ENCODE measurements around the gene PBRM1. TPM values are rescaled to one million over a fixed set of nuclear protein-coding genes. Genes with fewer than 3 reads are reported as not detected.

PBRM1 gene
- total RNA-seq, 2 experiments from 2014 or later, result 75.7 to 91.1 TPM

DNA sequence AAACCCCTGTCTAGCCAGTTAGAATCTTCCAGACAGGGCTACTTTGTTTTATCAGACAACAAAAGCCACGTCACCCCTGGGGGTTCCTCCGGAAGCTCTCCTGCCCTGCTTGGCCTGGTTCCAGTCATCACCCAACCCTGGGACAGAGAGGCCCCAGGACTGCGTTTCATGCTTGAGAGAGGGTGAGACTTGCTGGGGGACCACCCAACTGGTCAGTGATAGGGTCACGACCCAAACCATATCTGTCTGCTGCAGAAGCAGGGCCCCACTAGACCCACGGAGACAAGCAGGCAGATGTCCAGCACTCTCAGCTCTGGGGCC lies 153.2 kb downstream of the PBRM1 start:
- ChIA-PET POLR2A (no interaction called here), CTCF (ENCODE audit: unreplicated experiment) (no interaction called here)
- Histone ChIP-seq H3K36me3 (ENCODE audit: insufficient read depth, low read length) (peaks cover 8% of the 10 kb centered on the region), H4K20me1 (ENCODE audit: insufficient read depth, low read length) (0 out of 2 replicates have a peak, but pooled peaks cover 8% of the 10 kb centered on the region), H3K4me3 (ENCODE audit: low read depth, low read length, poor library complexity, severe bottlenecking) (peak overlapping the region; percentile 86), H3K79me2 (ENCODE audit: insufficient read depth, low read depth, low read length) (peaks cover 20% of the 10 kb centered on the region; the same call in 1 of the 2 replicates), H2AFZ (ENCODE audit: low read length) (no peak overlapping the region), H3K4me1 (ENCODE audit: insufficient read depth, low read length, poor library complexity, severe bottlenecking) (peaks cover 39% of the 10 kb centered on the region), H3K9me2 (ENCODE audit: insufficient read depth, low read length) (no peaks in the 10 kb centered on the region), H3K4me2 (ENCODE audit: low read length) (peak overlapping the region; percentile 99), H3K27ac (ENCODE audit: low read depth, low read length, poor library complexity, severe bottlenecking) (no peak overlapping the region), H3K9me3 (ENCODE audit: low read length) (no peaks in the 10 kb centered on the region)
- intact Hi-C loops (cut with micrococcal nuclease; ENCODE audit: unreplicated experiment), result no loop called here
- TF ChIP-seq EZH2phosphoT487 (IDR thresholded peaks at IDR 0.05; ENCODE audit: borderline replicate concordance, low read depth, low read length) (no peak), CTCF (conservative IDR thresholded peaks at IDR 0.05; ENCODE audit: low read length) (no peak)
- DNase-seq (ENCODE audit: low spot score), result peak; percentile 58
- TSS peak; percentile 50 for BruUV-seq (replicated peaks)

DNA sequence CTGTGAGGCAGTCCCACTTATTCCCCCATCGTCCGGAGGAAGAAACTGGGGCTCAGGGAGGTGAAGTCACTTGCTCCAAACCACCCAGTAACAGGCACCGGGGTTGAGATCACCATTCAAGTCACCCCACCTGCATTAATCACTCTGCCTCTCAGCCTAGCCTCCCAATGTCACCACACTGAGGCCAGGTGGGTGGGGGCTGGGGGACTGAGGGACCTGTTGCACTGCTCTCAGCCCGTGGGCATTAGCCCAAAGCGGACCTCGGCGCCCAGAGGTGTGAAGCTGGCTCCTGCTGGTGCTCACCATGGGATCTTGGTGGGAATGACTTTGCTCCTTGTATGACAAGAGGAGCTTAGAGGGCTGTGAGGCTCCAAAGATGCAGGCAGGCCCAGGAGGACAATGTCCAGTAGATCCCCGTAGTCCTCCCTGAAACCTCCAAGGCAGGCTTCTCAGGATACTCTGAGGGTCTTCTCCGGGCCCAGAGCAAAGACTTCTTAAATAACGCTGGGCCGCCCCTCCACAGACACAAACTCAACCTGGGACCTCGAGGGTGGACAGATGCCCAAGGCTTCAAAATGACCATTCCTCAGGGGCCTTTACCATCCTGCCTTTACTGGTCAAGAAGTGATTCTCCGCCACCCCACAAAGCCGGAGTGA lies 153.7 kb downstream of the PBRM1 start:
- Histone ChIP-seq H3K27ac (ENCODE audit: low read depth, low read length, poor library complexity, severe bottlenecking) (no peak overlapping the region), H3K36me3 (ENCODE audit: insufficient read depth, low read length) (peaks cover 13% of the 10 kb centered on the region), H3K9me2 (ENCODE audit: insufficient read depth, low read length) (no peaks in the 10 kb centered on the region), H3K4me3 (ENCODE audit: low read depth, low read length, poor library complexity, severe bottlenecking) (peak overlapping the region; percentile 86), H3K79me2 (ENCODE audit: insufficient read depth, low read depth, low read length) (peaks cover 15% of the 10 kb centered on the region; the same call in 1 of the 2 replicates), H3K4me2 (ENCODE audit: low read length) (peak overlapping the region; percentile 99), H2AFZ (ENCODE audit: low read length) (no peak overlapping the region), H4K20me1 (ENCODE audit: insufficient read depth, low read length) (0 out of 2 replicates have a peak, but pooled peaks cover 6% of the 10 kb centered on the region), H3K4me1 (ENCODE audit: insufficient read depth, low read length, poor library complexity, severe bottlenecking) (peaks cover 37% of the 10 kb centered on the region), H3K9me3 (ENCODE audit: low read length) (no peaks in the 10 kb centered on the region)
- DNase-seq (ENCODE audit: low spot score), result no peak
- no TSS peak for BruUV-seq (replicated peaks)
- ChIA-PET POLR2A (no interaction called here), CTCF (ENCODE audit: unreplicated experiment) (no interaction called here)
- intact Hi-C loops (cut with micrococcal nuclease; ENCODE audit: unreplicated experiment), result no loop called here
- TF ChIP-seq EZH2phosphoT487 (IDR thresholded peaks at IDR 0.05; ENCODE audit: borderline replicate concordance, low read depth, low read length) (no peak), CTCF (conservative IDR thresholded peaks at IDR 0.05; ENCODE audit: low read length) (no peak)
